NCI-H82 treated with DMSO at 0.1 percent for 48 hours (cell line): ENCODE results near the gene HOXB3.

Source experiments
- DNase-seq: peaks from one replicate; lab custom pipeline; 2025; ENCODE audit not compliant: unreplicated experiment; lab: John Stamatoyannopoulos, UW

The HOXB3 gene

DNA sequence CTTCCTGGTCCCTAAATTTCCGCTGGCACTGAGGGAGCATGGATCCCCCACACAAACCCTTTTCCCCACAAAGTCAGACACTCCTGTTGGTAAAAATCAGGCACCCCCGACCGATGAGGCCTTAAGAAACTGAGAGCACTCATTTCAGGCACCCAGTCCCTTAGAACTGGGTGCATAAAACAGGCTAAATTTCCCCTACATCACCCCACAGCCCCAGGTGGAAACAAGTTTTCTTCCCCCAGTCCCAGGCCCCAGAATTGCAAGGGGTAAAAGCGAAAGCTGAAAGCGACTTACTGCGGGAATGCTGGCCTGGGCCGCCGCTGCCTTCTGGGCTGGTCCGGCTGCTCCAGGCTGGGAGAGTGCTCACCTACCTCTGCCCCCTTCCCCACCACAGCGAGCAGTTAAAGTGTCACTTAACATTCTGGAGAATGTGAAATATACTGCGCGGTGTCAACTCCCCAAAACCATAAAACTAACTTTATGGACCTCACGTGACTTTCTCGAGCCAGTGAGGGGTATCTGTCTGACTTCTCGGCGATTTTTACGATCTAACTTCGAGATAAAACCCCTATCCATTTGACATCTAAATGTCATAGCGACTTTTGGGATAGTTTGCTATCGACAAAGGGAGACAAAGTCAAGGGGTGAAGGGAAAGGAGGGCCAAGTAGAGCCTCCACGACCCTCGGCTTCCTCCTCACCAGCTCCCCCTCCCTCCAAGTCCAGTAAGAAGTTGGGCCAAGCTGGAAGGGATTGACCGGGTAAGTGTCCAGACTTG, at the start of gene HOXB3:
Gene HOXB3, minus strand, starts transcription at position 411 of the 776 bp plus-strand sequence. CDS start 37,767 bp downstream, outside the sequence.
- no peak for DNase-seq

DNA sequence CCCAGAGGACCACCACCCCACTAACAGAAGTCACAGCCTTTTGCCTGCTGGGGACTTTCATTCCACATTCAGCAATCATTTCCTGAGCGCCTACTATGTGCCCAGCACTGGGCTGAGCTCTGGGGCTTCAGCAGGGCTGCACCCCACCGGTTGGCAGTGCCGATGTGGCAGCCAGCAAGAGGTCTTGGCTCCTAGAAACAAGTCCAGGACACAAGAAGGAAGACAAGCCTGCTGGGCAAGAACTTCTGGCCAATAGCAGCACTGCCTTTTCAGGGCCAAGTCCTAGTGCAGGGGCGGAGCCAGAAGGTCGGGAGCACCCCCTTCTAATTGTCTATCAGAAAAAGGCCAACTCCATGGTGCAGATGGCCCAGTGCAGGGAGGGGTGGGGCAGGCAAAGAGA, 49.1 kb upstream of the HOXB3 start:
- DNase-seq, result no peak

- DNase-seq, result no peak
Observed at GRCh38 chr17:48637323-48638260, 47.6 kb upstream of the HOXB3 start.

DNA sequence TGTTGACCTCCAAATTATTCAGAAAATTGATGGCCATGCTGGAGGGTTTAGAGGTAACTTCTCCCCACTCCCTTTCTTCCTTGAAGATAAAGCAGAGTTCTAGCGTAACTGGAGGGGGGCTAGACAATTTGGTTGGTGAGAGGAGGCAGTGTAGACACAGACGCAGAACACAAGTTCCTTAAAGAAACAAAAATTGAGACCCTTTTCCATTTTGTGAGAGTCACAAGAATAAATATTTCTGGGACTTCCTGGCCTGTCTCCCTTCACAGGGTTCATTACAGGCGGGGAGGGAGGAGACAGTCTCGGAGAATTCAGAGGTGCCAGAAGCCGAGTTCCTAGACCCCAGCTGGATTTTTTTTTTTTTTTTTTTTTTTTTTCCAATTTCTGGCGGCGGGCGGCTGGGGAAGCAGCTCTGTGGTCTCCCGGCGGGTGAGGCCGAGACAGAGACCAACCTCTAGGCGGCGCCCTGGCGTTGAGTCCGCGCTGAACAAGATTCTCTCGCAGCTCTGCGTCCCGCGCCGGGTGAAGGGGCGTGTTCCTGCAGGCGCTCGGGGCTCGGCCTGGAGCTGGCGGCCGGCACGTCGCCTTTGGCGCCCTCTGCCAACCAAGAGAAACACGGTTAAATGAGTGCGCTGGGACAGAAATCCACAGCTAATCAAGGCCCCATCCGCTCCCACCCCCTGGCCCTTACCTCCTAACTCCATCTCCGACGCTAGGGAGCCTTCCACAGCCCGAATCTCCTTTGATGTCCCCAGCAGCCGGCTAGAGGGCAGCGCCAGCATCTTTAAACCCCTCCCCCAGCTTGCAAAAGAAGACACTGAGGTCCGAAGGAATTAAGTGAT, 46.4 kb upstream of the HOXB3 start:
- DNase-seq, result peak; percentile 14

DNA sequence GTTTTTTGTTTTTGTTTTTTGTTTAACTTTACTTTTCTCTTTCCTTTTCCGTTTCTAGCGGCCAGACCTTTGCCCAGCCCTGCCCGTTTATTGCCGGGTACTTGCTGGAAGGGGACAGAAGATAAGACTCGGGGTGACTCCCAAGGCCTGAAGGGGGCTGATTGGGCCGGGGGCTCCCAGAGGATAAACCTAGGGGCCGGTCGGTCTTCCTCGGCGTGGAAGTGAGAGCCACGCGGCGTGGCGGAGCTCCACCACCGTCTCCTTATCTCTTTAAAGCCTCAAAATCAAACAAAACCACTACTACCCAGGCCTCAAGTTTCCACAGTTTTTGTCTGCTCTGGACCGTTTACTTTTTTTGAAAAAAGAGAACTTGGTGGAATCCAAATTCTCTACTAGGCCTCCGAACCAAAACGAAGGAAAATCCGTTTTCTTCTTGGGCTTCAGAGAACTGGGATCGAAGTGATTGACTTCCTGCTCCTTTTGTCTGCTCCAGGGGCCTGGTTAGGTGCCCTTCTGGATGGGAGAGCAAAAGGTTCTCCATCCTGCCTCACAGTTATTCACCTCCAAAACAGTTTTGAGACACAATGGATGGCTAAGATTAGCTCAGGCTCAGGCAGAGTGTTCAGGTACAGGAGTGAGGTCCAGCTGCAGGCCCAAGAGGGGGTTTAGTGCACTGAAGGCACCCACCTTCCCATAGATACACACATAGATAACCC, 44.6 kb upstream of the HOXB3 start:
- DNase-seq, result no peak

GRCh38 chr17:48633266-48633677, 43.2 kb upstream of the HOXB3 start:
- DNase-seq, result no peak

DNA sequence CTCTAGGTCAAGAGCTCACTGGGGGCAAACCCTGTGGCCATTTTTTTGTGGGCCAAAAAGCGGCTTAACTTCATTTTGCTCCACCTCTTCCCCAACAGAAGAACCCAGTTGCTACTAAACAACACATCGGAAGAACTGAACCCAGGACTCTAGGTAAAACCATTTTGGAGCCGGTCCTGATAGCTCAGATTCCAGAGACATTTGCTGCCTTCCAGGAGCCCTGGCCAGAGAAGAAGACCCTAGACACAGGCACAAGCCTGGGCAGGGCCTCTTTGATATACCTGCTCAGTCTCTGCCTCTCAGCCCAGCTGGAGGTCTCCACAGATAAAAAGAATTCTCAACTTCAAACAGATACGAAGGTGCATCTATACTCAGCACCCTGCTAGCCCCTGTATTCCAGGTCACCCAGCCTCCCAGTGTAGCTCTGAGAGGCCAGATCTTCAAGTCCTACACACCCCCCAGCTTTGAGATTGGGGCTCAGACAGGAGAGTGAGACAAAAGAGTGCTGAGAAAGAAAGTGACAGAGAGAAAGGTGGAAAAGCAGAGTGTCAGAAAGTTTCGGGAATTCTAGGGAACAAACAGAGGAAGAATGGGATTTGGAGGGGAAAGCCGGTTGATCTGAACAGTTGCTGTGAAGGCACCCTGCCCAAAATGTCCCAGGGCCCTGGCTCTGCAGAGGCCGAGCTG, 42.7 kb upstream of the HOXB3 start:
- no peak for DNase-seq

GRCh38 chr17:48631693-48632578, 41.9 kb upstream of the HOXB3 start:
- no peak for DNase-seq

DNA sequence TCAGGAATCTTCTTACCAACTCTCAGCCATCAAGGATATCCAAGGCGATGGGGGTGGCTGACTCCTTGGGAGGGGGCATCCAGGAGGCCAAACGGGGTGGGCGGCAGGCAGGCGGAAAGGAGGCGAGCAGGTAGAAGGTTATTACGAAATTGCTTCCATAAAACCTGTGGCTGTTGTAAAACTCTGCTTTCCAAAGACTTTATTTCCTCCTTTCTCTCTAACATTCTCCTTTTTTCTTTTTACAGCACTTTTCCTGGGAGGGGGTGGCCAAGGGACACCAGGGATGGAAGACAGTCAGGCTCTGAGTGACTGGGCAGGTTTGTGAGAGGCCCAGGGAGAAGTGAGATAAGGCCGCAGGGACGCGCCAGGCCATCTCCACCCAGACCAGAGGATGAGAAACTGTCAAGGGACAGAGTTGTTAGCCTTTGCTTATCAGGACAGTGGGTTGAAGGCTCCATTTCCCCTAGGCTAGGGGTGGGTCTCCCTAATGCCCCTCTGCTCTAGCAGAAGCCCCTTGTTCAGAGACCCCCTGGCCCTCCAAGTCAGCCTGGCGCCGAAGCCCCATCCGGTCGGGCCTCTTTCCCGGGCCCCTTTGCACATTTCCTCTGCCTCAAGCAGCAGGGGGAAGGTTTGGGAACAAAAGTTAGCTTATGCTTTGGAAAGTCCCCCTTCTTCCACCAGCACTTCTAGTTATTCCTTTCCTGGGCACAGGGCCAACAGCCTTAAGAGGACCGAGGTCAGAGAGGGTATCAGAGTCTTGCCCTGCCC, 41.1 kb upstream of the HOXB3 start:
- DNase-seq, result no peak

- no peak for DNase-seq
Observed at GRCh38 chr17:48630009-48630924, 40.2 kb upstream of the HOXB3 start.

DNA sequence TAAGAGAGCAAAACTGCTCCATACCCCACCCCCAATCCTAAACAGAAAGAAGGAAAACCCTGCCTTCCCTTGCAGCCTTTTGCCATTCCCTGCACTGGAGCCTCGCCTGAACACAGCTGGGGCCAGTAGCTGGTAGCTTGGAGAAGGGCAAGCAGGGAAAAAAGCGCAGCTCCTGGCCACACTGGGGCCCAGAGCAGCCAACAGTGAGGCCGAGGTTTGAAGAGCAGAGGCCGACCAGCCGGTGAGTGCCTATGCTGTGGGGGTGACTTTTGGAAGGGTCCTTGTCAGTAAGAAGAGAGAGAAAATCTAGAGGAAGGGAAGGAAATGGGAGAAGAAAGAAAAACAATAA, 39.3 kb upstream of the HOXB3 start:
- DNase-seq, result no peak

DNA sequence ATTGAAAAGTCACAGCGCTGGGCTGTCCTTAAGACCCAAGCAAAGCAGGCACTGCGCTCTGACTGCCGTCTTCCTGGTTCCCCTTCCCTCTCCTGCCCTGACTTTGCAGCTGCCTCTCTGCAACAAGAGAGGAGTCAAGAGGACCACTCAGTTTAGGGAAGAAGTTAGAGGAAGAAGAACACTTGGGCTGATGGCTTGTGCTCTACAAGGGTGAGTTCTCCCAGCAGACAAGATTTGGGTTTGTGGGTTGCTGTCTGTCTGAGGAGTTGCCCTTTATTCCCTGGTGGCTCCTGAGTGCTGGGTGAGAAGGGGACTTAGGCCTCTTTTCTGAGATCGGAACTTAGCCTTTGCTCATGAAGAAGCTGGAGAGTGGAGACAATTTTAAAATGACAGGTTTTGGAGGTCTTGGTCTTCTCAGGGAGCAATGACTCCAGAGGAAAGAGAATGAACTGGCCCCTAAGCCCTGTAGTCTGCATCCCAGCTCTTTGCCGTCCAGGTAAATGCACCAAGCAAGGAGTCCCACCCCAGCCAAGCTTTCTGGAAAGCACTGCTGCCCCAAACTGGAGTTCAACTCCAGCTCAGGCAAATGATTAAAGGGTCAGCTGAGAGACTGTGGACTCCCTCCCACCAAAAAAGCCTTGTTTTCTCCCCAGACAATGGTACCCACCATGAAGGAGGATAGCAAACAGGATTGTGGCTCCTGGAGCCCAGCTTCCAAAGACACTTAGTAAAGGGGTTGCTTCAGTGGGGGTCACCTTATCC, 38.8 kb upstream of the HOXB3 start:
- DNase-seq, result no peak

GRCh38 chr17:48627623-48628521, 37.8 kb upstream of the HOXB3 start:
- DNase-seq, result no peak

GRCh38 chr17:48627118-48627597, 37.1 kb upstream of the HOXB3 start:
- DNase-seq, result no peak
